HG02943 (cell line): ENCODE data around the gene SP140L.
"Not testable (repeated sequence)": the region's sequence is repeated elsewhere in the genome, so short reads cannot be mapped to it uniquely, and the experiment has no call there.

ENCODE experiments used
- ATAC-seq: cut with Tn5 transposase; IDR thresholded peaks from one replicate; pipeline ENCODE4 v1.9.1; 2021; ENCODE audit warnings: mild to moderate bottlenecking, low read depth, moderate library complexity; ENCODE audit not compliant: unreplicated experiment

SP140L gene

DNA sequence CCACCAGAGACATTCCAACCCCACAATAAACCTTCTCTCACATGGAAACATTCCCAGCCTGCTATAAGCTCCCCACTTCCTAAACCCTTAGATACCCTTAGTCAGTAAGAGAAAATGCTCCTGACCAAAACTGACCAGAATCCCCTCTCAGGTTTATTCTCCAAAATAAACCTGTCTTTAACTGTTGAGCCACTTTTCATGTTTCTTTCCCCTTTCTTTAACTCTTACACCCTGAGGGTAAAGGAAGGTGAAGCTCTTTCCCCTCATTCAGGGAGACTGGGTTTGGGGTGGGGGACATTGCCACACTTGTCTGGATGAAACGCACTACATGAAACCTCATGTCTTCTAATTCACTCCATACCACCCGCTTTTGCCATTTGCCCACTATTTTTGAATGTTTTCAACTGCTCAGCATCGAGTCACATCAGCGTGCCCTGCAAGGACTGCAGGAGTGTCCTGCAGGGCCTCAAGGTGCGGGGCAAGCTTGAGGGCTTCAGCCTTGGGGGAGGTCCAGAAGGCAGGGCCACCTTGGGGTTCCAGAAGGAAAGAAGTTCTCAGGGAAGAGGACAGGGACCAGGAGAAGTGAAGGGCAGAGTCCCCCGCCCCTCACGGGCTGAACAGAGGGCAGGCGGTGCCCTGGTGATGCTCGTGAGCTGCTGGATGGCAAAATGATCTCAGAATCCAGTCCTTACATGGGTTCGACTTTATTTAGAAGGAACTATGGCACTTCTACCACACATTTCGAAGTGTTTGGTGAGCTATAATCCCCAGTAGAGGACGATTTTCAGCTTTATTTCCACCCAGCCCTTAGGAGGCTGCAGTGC is 4.2 kb upstream of the SP140L start:
- ATAC-seq = no peak

GRCh38 chr2:230323385-230324106 is 3.4 kb upstream of the SP140L start:
- ATAC-seq = no peak

GRCh38 chr2:230324503-230324902 is 2.5 kb upstream of the SP140L start:
- ATAC-seq = no peak

DNA sequence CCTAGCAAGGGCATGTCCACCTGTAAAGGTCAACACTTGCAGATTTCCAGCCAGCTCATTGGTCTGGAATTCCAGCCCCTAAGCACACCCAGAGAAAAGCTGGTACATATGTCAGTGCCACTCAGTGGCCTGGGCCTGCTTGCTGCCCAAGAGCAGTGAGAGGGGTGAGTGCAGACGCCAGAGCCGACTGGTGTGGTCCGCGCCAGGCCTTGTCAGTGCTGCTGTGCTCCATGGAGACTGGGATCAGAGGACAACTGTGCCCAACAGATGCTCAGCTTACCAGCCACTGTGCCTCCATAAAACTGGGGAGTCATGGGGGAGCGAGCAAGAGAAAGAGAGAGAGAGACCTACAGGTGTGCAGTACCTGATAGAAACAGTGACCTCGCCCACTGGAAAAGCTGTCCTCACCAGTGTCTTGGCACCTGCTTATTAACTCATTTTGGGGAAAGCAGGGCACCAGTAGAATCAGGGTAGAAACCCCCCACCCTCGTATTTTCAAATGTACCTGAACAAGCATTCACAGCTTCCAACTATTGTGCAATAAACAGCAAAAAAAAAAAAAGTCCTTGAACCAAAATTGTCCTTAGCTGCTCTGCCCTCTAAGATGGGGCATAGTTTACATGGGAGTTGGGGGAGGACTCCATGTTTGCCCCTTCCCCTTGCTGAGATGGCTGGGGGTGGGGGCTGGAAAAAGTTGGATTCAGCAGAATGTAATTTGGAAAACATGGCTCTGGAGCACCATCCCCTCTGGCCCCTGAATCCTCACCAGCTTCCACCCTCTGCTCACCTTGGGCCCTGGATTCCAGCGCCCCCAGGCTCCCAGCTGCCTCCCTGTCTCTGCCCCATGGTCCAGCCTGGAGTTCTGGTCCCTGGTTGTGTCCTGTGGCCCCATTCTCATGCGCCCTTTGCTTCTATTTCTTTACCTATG is 1.4 kb upstream of the SP140L start:
- no peak for ATAC-seq

GRCh38 chr2:230327418-230328154 is 593 bp downstream of the SP140L start:
- peak; percentile 64 for ATAC-seq

- ATAC-seq = no peak
These were observed 1.1 kb downstream of the SP140L start for GRCh38 chr2:230328155-230328458.

GRCh38 chr2:230329946-230330605 is 3.1 kb downstream of the SP140L start:
- no peak for ATAC-seq

GRCh38 chr2:230330725-230331124 is 3.7 kb downstream of the SP140L start:
- ATAC-seq = no peak

DNA sequence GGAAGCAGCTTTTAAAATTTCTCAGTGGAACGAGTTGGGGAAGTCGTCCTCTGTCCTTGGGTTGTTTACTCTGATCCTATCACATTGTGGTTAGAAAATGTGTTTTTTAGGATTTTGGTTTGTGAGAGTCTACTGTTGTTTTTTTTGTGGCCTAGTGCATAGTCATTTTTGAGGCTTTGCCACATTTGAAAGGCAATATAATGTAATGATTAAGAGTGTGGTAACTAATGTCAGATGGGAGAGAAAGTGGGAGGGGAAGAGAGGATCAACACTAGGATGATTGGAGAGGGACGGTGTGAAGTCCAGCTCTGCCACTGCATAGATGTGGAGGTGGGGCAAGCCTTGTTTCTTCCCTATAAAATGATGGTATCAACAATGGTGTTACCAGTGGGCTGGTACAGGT is 8.5 kb downstream of the SP140L start:
- ATAC-seq = no peak

DNA sequence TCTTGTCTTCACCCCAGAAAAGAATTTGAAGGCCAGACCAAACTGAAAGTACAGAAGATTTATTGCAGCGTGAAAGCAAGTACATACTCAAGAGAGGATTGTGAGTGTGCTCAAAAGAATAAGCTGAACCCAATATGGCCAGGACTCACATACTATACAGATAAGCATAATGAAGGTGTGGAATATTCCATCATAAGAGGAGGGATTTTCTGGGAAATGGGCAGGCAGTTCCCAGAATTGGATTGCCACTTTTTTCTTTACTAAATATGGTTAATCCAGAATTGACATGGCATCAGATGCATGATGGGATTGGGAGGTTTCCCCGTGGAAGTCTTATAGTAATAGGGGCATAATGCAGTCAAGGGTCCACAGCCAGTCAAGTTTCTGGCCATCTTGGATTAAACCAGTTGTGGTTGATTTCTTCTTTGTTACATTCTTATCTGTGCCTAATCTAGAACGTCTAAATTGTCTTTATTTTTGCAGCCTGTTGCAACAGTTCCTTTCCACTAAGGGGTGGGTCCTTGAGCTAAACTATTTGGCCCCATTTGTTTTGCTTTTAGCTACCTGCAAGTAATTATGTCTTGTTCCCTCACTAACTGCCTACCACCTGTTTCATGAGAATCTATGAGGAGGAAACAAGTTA is 9.0 kb downstream of the SP140L start:
- no peak for ATAC-seq

GRCh38 chr2:230341936-230342528 is 15.0 kb downstream of the SP140L start:
- not testable (repeated sequence) for ATAC-seq

DNA sequence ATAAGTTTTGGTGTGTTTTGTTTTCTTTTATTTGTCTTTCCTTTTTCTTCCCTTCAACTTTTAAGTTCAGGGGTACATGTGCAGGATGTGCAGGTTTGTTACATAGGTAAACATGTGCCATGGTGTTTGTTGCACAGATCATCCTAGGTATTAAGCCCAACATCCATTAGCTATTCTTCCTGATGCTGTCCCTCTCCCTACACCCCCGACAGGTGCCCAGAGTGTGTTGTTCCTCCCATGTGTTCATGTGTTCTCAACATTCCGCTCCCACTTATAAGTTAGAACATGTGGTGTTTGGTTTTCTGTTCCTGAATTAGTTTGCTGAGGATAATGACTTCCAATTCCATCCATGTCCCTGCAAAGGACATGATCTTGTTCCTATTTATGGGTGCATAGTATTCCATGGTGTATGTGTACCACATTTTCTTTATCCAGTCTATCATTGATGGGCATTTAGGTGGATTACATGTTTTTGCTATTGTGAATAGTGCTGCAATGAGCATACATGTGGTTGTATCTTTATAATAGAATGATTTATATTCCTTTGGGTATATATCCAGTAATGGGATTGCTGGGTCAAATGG is 16.1 kb downstream of the SP140L start:
- not testable (repeated sequence) for ATAC-seq

- ATAC-seq = no peak
These were observed 16.8 kb downstream of the SP140L start for GRCh38 chr2:230343747-230344146.

DNA sequence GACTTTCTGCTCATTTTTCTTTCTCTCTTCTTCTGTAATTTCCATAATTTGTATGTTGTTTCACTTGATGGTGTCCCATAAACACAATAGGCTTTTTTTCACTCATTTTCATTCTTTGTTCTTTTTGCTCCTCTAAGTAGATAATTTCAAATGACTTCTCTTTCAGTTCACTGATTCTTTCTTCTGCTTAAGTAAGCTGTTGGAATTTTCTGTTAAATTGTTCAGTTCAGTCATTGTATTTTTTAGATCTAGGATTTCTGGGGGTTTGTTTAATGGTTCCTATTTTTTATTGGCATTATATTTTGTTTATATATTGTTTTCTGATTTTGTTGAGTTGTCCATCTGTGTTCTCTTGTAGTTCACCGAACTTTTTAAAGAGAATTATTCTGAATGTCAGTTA is 19.5 kb downstream of the SP140L start:
- ATAC-seq = no peak

GRCh38 chr2:230346921-230347533 is 20.0 kb downstream of the SP140L start:
- no peak for ATAC-seq

DNA sequence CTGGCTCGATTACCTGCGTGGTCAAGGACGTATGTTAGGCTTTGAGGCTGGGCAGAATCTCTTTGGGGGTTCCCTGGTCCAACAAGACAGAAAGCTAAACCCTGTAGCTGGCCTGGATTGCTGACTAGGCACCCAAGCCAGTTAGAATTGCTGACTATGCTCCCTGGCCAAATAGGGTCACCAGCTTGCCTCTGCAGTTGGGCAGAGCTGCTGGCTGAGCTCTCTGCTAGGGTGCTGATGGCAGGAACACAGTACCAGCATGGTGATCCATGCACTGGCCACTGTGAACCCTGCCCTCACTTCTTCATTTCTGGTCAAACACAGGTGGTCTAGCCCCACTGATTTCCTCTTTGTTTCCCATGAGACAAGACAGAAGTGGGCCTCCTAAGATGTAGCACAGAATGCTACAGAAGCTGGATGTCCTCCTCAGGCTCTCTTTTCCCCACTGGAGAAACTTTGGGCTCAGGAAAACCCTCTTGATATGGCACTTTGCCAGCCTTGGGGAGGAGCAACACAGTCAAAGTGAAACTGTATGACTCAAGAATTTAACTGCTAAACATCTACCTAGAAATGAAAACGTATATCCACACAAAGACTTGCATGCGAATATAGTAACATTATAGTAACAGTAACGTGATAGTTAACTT is 20.8 kb downstream of the SP140L start:
- ATAC-seq = no peak

GRCh38 chr2:230348787-230349186 is 21.8 kb downstream of the SP140L start:
- no peak for ATAC-seq

DNA sequence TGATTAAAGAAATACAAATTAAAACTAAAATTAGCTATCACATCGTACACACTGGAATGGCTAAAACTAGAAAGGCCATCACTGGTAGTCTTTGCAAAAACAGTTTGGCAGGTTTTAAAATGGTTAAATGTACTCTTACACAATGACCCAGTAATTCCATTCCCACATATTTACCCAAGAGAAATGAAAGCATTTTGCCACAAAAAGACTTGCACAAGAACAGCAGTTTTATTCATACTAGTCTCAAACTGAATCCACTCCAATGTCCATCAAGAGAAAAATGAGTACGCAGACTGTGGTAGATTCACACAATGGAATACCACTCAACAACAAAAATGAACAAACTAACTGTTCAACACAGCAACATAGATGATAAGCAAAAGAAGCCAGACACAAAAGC is 29.1 kb downstream of the SP140L start:
- ATAC-seq = no peak
